GM12891 (cell line): ENCODE measurements around the gene NFRKB.

ENCODE experiments used
- POLR2A ChIP-seq: IDR thresholded peaks from 2 replicates; pipeline ENCODE4 v1.6.1; 2011; ENCODE audit warnings: low read depth, low read length, control low read depth
- POLR2AphosphoS5 ChIP-seq: IDR thresholded peaks from 2 replicates; pipeline ENCODE4 v1.6.1; 2011; ENCODE audit warnings: low read depth, low read length, control low read depth
- POU2F2 ChIP-seq: IDR thresholded peaks from 2 replicates; pipeline ENCODE4 v1.6.1; 2011; ENCODE audit warnings: low read depth, mild to moderate bottlenecking, control low read depth, low read length, moderate library complexity
- SPI1 ChIP-seq: IDR thresholded peaks from 2 replicates; pipeline ENCODE4 v1.6.1; 2011; ENCODE audit warnings: low read depth, low read length, control low read depth
- TAF1 ChIP-seq: IDR thresholded peaks from 2 replicates; pipeline ENCODE4 v1.6.1; 2011; ENCODE audit warnings: low read depth, low read length, control low read depth

DNA sequence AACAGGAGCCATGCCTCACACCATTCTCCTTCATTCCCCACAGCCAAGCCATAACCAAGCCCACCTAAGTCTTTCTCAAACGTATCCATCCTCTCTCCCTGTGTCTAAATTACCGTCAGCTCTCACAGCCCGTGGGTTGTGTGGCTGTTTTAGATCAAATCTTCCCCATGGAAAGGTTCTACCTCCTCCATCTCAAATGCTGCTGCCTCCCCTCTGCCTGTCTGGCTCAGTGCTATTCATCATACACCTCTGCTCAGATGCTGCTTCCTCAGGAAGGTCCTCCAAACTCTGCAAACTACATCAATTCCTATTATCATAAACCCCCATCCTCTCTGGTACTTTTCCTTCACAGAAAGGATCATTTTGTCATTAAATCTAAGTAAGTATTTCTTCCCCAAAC lies 15.1 kb downstream of the NFRKB start:
- no peak for TF ChIP-seq TAF1
- TF ChIP-seq POLR2AphosphoS5 = no peak
- TF ChIP-seq POLR2A = no peak
- TF ChIP-seq SPI1 = no peak
- no peak for TF ChIP-seq POU2F2
